ENCODE data around the gene EBLN1. TPM values are rescaled to one million over a fixed set of nuclear protein-coding genes. Genes with fewer than 3 reads are reported as not detected.

Gene EBLN1
- total RNA-seq, 1 experiment from 2014 or later: not detected

DNA sequence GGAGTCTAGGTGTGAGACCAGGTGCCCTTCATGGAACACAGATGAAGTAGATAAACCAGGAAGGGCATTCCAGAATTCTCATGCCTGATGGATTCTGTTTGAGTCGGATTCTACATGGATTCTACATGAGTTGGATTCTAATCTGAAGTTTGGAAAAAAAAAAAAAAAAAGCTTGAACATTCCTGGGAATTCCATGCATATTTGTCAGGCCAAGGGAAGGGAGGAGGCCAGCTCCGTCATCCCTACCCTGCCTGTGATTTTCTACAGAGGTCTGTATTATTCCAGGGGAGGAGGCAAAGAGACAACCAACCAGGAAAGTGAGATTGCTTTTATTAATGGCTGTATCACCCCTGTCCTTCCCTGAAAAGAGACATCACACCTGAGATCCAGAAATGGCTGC, 27.8 kb upstream of the EBLN1 start:
- Mint-ChIP-seq H3K27ac (ENCODE audit: unreplicated experiment) (peak overlapping the region; percentile 4), H3K27me3 (ENCODE audit: insufficient read depth, unreplicated experiment) (no peaks in the 10 kb centered on the region), H3K4me1 (ENCODE audit: low read depth, unreplicated experiment) (peaks cover 26% of the 10 kb centered on the region), H3K4me3 (ENCODE audit: unreplicated experiment) (no peak overlapping the region), H3K9me3 (ENCODE audit: unreplicated experiment) (no peaks in the 10 kb centered on the region), H3K36me3 (ENCODE audit: insufficient read depth, unreplicated experiment) (no peaks in the 10 kb centered on the region)
- H3K36me3 ChIP-seq (ENCODE audit: control insufficient read depth, insufficient read depth, low read length): no peaks in the 10 kb centered on the region
- peaks cover 12% of the 10 kb centered on the region for H3K4me1 ChIP-seq
- ChIA-PET POLR2A (interaction anchor here (0.9 to 1.2 kb wide), 2 partner anchors 71 to 242 kb away, joined by 3 to 4 read pairs; partner anchors contain the start of gene COMMD3), CTCF (interaction anchor here (0.6 kb wide), 1 partner anchor 81 kb away, joined by 5 read pairs; no protein-coding TSS in a partner anchor)
- H3K4me3 ChIP-seq (ENCODE audit: low read depth, low read length): no peak overlapping the region
- no peak for TF ChIP-seq CTCF (IDR thresholded peaks at IDR 0.05; ENCODE audit: insufficient read depth in 1 of 2, low read depth in 1 of 2, low read length in 1 of 2, severe bottlenecking in 1 of 2, unreplicated experiment in 1 of 2)
- intact Hi-C loops (cut with micrococcal nuclease; ENCODE audit: unreplicated experiment): no loop called here
- DNase-seq: no peak
- H3K27me3 ChIP-seq (replicated peaks; ENCODE audit: control insufficient read depth, insufficient read depth, low read length): no peaks in the 10 kb centered on the region
- H3K9me3 ChIP-seq: no peaks in the 10 kb centered on the region; the same call in 1 of the 2 replicates
- BruUV-seq (replicated peaks): no TSS peak

DNA sequence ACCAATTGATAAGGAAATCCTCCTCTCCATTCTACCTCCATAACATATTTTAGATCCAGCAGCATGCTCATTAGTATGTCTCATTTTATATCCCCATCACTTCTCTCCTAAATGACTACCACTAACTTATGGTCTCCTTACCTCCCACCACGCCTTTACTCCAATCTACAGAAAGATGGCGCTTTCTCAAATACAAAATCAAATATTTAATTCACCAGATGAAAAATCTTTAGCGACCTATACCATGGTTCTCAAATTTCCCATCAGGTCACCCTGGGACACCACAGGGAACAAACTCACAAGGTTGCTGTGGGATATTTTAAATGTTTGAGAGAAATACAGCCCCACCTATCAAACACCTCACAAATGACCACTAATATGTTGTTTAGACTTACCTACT, 27.0 kb upstream of the EBLN1 start:
- H3K27me3 Mint-ChIP-seq (ENCODE audit: insufficient read depth, unreplicated experiment): no peaks in the 10 kb centered on the region
- intact Hi-C loops (cut with micrococcal nuclease; ENCODE audit: unreplicated experiment): no loop called here
- no peak overlapping the region for H3K27ac Mint-ChIP-seq (ENCODE audit: unreplicated experiment)
- H3K4me3 ChIP-seq (ENCODE audit: low read depth, low read length): no peak overlapping the region
- BruUV-seq (replicated peaks): no TSS peak
- H3K27me3 ChIP-seq (replicated peaks; ENCODE audit: control insufficient read depth, insufficient read depth, low read length): no peaks in the 10 kb centered on the region
- ChIA-PET POLR2A (no interaction called here), CTCF (no interaction called here)
- no peaks in the 10 kb centered on the region for H3K36me3 Mint-ChIP-seq (ENCODE audit: insufficient read depth, unreplicated experiment)
- H3K9me3 ChIP-seq: no peaks in the 10 kb centered on the region; the same call in 1 of the 2 replicates
- no peaks in the 10 kb centered on the region for H3K36me3 ChIP-seq (ENCODE audit: control insufficient read depth, insufficient read depth, low read length)
- TF ChIP-seq CTCF (IDR thresholded peaks at IDR 0.05; ENCODE audit: insufficient read depth in 1 of 2, low read depth in 1 of 2, low read length in 1 of 2, severe bottlenecking in 1 of 2, unreplicated experiment in 1 of 2): no peak
- peaks cover 26% of the 10 kb centered on the region for H3K4me1 Mint-ChIP-seq (ENCODE audit: low read depth, unreplicated experiment)
- peaks cover 12% of the 10 kb centered on the region for H3K4me1 ChIP-seq
- no peak overlapping the region for H3K4me3 Mint-ChIP-seq (ENCODE audit: unreplicated experiment)
- no peaks in the 10 kb centered on the region for H3K9me3 Mint-ChIP-seq (ENCODE audit: unreplicated experiment)
- no peak for DNase-seq

- no peak overlapping the region for H3K4me3 Mint-ChIP-seq (ENCODE audit: unreplicated experiment)
- H3K27me3 ChIP-seq (replicated peaks; ENCODE audit: control insufficient read depth, insufficient read depth, low read length): no peaks in the 10 kb centered on the region
- no peaks in the 10 kb centered on the region; the same call in 1 of the 2 replicates for H3K9me3 ChIP-seq
- H3K36me3 ChIP-seq (ENCODE audit: control insufficient read depth, insufficient read depth, low read length): no peaks in the 10 kb centered on the region
- H3K36me3 Mint-ChIP-seq (ENCODE audit: insufficient read depth, unreplicated experiment): no peaks in the 10 kb centered on the region
- peak in 1 of 2 experiments; percentile 22 for TF ChIP-seq CTCF (IDR thresholded peaks at IDR 0.05; ENCODE audit: insufficient read depth in 1 of 2, low read depth in 1 of 2, low read length in 1 of 2, severe bottlenecking in 1 of 2, unreplicated experiment in 1 of 2)
- ChIA-PET CTCF (interaction anchor here (0.7 kb wide), 1 partner anchor 63 kb away, joined by 3 read pairs; no protein-coding TSS in a partner anchor), POLR2A (no interaction called here)
- H3K4me1 ChIP-seq: peaks cover 12% of the 10 kb centered on the region
- no TSS peak for BruUV-seq (replicated peaks)
- no peak for DNase-seq
- intact Hi-C loops (cut with micrococcal nuclease; ENCODE audit: unreplicated experiment): no loop called here
- H3K4me3 ChIP-seq (ENCODE audit: low read depth, low read length): no peak overlapping the region
- H3K9me3 Mint-ChIP-seq (ENCODE audit: unreplicated experiment): no peaks in the 10 kb centered on the region
- no peak overlapping the region for H3K27ac Mint-ChIP-seq (ENCODE audit: unreplicated experiment)
- peaks cover 26% of the 10 kb centered on the region for H3K4me1 Mint-ChIP-seq (ENCODE audit: low read depth, unreplicated experiment)
- no peaks in the 10 kb centered on the region for H3K27me3 Mint-ChIP-seq (ENCODE audit: insufficient read depth, unreplicated experiment)
Observed at GRCh38 chr10:22244001-22244400, 26.2 kb upstream of the EBLN1 start.

All from Caco-2 (cell line).